Muscle of arm (tissue), 12 donors: ENCODE measurements around the gene NBEAL2. TPM values are rescaled to one million over a fixed set of nuclear protein-coding genes. Genes with fewer than 3 reads are reported as not detected.
A peak's percentile ranks its signal among the peaks of the same experiment; 100 is the strongest.
"Not testable (repeated sequence)": the region's sequence is repeated elsewhere in the genome, so short reads cannot be mapped to it uniquely, and the experiment has no call there.

ENCODE experiments used
- DNase-seq: peaks from one replicate; pipeline ENCODE4 v3.0.0-alpha.2; 2013
- polyA plus RNA-seq, 12 donors: library from polyadenylated mRNA; unstranded; fragments of 120-200 nt; gene quantifications; one replicate each; pipeline ENCODE4 v1.2.1, GENCODE V29; 2013; ENCODE audit not compliant: insufficient read length in 12 of 12

NBEAL2 gene
- polyA plus RNA-seq, 12 donors, result 8.7 to 57.5 (median 12.1) TPM; not detected in 1

DNA sequence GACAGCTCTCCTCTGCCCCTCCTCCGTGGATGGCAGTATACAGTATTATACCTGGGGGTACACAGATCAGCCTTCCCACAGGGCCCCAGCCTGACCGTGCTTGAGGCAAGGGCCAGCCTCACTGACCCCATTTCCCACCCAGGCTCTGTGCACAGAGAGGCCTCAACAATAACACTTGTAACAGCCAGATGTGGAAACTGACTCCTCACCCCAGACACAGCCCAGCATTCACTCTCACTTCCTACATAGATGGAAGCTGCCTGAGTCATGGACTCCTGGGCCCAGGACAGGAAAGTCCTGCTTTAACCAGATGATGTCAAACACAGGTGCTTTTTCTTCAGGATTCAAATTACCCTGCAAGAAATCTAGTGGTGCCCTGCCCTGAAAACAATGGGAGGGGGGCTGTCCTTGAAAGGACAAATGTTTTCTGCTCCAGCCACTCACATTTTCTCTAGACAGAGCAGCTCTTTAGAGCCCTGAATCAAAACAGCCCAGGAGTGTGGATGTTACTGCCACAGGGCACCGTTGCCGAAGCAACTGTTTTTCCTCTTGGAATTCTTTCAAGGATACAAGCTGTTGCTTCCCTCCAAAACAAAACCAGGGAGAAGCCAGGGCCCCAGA, 19.3 kb upstream of the NBEAL2 start:
- DNase-seq, result no peak

DNA sequence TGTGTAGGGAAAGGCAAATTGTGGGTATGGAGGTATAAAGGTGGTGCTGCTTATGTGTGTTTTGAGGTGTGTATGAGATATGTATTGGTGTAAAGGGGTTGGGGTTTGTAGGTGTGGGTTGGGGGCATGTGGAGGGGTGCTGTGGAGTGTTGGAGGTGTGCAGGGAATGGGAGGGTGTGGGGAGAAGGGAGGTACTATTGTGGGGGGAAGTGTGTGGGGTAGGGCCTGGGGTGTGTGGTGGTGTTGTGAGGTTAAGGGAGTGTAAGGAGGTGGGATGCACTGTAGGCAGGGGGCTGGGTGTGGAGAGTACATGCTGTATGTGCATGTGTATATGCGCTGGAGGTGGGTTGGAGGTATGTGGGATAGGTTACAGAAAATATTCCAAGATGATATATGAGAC, 18.6 kb upstream of the NBEAL2 start:
- DNase-seq, result no peak

DNA sequence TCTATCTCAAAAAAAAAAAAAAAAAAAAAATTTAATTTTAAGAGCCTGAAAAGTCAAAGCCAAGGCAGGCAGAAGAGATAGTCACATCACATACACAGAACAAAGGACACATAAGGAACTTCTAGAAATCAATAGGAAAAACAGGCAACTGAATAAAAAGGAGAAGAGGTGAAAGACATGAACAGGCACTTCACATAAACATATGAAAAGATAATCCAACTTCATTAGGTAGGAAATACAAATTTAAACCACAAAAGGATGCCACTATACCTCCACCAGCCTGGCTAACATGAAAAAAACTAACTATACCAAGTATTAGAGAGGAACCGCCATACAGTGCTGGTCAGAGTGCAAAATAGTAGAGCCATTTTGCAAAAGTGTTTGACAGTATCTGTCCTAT, 17.0 kb upstream of the NBEAL2 start:
- no peak for DNase-seq

DNA sequence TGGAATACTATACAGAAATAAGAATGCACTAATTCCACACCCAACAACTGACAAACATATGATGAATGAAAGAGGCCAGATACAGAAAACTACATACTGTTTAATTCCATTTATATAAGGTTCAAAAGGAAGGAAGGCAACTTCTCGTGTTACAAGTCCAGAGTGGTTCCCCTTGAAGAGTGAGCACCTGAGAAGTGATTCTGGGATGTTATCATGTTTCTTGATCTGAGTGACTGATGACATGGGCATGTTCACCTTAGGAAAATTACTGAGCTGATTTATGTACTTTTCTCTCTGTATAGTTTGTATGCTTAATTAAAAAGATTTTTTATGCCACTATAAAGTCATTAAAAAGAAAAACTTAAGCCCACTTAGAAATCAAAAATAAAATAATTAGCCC, 16.5 kb upstream of the NBEAL2 start:
- DNase-seq, result no peak

DNA sequence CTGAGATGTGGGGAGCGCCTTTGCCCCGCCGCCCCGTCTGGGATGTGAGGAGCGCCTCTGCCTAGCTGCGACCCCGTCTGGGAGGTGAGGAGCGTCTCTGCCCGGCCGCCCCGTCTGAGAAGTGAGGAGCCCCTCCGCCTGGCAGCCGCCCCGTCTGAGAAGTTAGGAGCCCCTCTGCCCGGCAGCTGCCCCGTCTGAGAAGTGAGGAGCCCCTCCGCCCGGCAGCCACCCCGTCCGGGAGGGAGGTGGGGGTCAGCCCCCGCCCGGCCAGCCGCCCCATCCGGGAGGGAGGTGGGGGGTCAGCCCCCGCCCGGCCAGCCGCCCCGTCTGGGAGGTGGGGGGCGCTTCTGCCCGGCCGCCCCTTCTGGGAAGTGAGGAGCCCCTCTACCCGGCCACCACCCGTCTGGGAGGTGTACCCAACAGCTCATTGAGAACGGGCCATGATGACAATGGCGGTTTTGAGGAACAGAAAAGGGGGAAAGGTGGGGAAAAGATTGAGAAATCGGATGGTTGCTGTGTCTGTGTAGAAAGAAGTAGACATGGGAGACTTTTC, 15.4 kb upstream of the NBEAL2 start:
- not testable (repeated sequence) for DNase-seq

DNA sequence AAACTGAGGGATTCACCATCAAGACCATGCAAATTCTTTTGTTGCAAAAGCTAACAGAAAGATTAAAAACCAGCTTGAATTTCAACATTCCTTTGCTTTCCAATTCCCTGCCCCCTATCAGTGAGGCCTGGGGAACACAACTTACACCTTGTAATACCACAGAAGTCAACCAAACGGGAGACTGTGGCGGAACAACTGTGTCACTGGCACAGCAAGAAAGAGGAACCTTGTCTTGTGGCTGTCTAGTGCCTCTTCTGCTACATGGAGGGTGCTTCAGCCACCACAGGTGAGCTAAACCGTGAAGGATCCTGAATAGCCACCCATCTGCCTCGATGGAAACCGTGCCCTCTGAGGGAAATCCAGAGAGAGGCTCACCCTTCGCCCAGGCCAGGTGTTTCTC, 14.3 kb upstream of the NBEAL2 start:
- no peak for DNase-seq

DNA sequence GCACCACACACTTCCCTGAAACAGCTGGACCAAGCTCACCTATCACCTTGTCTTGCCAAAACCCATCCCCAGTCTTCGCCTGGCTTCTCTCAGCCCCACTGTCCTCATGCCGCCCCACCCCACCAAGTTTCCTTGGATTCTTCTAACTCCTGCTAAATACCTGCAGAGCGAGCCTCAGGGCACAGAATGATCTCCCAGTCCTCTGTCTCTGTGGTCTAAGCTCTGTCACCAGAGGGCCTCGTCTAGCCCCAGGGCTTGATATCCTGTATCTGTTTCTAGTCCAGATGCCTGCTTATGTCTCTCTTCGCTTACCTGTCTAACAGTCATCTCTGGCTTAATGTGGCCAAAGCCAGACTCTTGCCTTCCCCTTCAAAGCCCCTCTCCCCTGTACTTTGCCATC, 12.7 kb upstream of the NBEAL2 start:
- DNase-seq, result no peak

DNA sequence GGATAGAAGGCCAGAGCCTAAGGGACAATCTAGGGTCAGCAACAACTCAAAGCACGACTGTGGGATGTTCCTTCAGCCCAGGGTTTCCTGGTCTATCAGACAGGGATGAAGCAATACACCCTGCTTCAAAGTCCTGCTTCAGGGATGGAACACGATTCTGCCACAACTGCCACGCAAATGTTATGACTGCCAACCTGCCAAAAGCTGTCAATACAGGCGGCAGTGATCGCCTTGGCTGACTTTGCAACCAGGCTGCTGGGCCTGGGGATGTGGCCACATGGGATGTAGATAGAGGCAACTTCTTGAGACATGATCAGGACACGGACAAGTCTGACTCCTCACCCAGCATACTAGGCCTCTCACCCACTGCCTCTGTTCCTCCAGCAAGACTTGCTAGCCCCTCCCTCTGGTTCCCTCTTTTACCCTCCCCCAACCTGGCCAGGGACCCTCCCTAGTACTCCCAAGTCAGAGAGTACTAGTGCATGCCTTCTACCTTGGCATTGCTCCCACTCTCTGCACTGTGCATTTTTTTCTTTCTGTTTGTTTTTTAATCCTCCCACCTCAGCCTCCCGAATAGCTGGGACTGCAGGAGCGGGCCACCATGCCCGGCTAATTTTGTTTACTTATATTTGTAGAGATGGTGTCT, 10.6 kb upstream of the NBEAL2 start:
- no peak for DNase-seq

DNA sequence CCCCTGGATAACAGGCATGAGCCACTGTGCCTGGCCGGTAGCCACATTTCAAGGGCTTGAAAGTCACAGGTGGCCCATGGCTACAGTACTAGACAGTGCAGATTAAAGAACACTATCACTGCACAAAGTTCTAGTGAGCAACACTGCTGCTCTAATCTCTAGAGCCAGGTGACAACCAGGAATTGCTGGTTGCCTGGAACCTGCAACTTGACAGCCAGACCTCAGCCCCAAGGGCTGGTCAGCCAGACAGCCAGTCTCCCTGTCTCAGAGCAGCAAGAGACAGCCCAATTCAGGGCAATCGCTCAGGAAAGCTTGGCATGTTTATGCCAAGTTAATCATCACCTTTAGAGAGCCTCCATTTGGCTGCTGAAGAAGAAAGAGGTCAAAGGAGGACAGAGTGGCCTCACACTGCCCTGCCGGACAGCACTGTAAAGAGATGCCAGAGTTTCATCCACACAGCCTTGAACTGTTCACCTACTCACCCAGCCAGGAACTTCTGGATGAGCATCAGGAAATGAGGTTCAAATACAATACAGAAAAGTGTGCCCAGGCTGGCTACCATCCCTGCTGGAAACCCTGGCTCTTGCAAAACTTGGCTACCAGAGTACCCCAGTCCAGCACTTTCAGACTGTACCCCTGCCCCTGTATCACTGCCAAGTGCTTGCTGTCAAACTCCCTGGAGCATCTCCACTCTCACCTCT, 8.9 kb upstream of the NBEAL2 start:
- DNase-seq, result no peak

DNA sequence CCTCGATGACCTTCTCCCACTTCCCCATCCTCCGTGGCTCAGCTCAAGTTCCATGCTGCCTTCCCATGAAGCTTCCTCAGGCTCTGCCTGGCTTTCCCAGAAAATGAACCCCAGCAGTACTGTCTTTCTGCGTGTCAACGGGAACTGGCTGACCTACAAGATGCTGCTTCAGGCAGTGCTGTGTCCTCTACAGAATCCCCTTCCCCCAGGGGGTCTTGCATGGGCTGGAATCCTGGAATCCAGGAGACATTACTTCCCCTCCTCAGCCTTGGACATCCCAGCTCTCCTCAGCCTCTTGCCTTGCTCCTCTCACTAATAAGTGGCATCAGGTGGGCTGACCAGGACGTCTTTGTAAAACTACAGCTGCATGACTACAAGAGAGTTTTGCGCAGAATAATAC, 8.3 kb upstream of the NBEAL2 start:
- DNase-seq, result no peak

DNA sequence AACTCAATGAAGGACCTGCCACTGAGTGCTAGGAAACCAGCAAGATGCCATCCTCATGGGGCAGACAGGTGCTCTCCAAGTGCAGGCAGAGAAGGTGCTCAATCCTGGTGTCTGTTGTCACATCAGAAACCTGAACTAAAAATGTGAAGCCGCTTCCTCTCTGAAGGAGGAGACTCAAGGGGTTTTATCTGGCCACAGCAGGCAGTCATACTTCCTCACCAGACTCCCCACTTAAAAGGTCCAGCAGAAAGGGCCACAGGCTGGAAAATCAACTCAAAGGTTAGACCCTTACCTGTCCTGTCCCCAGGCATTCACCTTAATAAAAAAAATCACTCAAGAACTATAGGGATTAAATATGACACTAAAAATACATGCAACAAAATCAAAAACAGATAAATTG, 7.7 kb upstream of the NBEAL2 start:
- DNase-seq, result no peak

DNA sequence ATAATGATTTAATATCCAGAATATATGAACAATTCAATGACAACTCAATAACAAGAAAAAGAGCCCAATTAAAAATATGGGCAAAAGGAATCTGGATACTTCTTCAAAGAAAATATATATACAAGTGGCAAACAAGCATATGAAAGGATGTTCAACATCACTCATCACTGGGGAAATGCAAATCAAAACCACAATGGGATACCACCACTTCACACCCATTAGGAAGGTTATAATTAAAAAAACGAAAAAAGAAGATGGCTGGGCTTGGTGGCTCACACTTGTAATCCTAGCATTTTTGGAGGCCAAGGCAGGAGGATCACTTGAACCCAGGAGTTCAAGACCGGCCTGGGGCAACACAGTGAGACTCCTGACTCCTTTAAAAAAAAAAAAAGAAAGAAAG, 7.1 kb upstream of the NBEAL2 start:
- no peak for DNase-seq

DNA sequence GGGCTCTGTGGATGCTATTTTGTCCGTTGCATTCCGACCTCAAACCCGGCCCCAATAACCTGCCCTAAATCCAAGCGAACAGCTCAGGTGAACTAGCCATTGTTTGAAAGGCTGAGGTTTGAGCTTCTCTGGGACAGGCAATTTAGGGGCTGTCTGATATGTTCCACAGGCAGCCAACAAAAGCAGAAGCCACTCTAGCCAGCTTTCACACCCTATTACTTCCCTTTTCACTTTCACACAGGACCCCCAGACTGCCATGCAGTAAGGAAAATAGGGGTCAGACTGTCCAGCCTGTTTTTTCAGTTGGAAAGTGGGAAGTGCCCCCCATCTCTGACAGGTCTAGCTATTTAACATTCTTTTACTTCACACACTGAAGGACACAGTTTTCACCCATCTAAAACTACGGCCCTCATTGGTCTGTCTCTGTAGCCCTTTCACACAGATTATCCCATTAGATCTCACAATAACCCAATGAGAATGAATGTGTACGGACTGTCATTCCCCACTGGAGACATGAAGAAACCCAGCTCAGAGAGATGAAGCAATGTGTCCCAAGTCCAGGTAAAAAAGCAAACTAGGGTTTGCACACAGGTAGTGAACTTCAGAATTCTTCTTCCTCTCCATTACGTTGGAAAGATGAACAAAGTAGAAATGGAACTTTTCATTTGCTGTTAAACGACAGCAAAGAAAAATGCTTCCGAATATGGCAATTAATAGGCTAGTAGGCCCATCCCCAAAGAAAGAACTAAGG, 4.9 kb upstream of the NBEAL2 start:
- DNase-seq, result no peak

DNA sequence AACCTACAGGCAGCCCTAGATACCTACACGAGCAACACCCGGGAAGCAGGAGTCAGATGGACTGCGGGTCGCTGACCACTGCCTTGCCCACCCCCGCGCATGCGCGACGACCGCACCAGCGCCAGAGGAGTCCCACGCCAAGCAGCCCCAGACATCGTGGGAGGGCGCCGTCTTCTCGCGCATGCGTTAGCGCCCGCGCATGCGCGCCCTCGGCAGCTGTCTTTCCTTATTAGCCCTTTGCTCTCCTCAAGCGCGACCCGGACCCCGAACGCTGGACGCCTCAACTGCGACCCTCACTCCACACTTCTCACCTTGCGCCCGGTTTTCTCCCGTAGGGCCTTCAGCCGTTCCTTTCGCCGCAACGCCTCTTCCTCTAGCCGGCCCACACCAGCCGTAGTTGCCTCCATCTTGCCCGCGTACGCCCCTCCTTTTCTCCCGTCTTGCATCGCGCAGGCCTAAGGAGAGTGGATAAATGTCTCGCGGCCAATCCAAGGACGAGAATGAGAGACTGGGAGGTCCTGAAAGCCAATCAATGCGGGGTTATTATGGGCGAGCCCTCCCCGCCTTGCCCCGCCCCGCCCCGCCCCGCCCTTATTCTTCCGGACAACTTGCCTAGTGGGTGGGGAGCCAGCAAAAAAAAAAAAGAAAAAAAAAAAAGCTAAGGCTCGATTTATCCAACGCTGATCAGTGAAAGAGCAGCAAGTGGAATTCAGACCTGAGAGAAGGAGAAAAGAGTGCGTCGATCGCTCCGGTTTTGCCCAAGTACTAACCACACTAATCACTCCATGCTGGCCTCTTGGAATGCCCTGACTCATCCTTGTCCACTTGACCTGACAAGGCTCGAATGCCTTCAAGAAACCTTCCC, 2.9 kb upstream of the NBEAL2 start, which contains the start of gene CCDC12:
Gene CCDC12, minus strand, starts transcription at position 420 of the 865 bp plus-strand sequence. Its CDS starts 13 bp downstream, at position 407.
- DNase-seq, result peak; percentile 98

DNA sequence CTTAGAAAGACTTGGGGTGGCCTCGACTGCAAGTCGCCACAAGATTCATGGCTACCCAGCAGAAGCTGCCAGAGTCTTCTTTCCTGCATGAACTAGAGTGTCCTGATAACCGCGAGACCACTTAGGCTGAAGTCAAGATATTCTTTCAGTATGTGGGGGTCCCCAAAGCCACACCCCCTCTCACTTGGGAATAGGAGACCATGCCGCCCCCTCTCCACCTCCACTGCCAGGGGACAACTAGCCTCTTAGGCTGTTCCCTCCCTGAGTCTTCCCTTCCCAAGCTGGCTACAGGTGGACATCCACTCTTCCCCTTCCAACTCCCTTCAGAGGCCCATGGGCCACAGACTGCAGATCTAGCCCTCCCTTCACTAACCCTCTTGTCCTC, 1.7 kb upstream of the NBEAL2 start:
- no peak for DNase-seq

DNA sequence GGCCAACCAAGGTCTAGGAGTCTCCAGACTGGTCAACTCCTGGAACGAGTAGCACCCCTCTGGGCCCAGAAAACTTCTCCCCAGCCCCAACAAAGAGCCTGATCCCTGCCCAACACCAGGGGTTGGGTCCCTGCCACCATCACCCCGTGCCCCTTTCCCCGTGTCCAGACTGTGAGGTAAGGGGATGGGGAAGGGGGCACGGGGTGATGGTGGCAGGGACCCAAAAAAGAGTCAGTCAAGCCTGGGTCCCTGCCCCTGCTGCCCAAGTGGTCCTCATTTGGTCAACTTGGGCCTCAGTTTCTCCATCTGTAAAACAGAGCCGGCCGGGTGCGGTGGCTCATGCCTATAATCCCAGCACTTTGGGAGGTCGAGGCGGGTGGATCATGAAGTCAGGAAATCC, 1.1 kb upstream of the NBEAL2 start:
- DNase-seq, result no peak

DNA sequence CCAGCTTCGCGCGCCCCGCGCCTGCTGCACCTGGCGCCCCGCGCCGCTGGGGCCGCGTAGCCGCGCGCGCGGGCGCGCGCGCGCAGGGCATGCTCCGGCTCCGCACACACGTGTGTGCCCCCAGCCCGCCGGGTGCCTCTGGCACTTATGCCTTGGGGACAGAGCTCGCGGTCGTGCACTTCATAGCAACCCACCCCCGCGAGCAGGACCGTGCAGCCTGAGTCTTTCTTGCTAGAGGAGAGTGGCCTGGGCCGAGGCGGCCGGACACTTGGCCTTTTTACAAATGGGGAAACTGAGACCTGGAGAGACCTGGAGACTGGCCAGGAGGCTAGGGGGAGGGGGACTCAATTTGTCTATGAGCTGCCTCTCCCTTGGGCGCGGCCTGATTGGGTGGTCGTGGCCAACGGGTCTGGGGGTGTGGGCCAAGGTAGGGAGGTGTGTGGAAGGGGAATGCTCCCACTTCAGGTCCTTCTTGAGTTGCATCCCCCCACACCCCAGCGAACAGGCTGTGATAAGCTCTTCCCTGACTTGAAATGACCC, 562 bp downstream of the NBEAL2 start:
- no peak for DNase-seq

DNA sequence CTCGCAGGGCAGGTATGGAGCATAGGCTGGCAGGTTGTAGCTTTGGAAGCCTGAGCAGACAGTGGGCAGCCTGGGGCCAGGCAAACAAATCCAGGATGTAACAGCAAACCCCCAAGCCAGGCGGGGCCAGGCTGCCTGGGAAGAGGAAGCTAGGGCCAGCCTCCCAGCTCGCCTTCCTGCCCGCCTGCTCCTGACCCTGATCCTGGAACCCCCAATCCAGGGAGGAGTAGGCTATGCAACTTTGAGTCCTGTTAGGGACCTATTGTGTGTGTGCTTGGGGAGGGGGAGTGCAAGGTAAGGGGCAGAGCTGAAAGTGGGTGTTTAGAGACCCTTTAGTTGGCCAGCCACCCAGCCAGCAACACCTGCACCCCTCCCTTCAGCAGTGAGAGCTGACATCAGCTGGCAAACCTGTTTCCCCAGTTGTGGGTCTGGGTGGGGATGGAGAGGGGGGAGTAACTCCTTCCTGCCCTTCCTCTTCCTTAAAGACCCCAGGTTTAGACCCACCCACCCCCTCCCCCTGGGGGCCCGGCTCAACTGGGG, 2.5 kb downstream of the NBEAL2 start:
- DNase-seq, result no peak

DNA sequence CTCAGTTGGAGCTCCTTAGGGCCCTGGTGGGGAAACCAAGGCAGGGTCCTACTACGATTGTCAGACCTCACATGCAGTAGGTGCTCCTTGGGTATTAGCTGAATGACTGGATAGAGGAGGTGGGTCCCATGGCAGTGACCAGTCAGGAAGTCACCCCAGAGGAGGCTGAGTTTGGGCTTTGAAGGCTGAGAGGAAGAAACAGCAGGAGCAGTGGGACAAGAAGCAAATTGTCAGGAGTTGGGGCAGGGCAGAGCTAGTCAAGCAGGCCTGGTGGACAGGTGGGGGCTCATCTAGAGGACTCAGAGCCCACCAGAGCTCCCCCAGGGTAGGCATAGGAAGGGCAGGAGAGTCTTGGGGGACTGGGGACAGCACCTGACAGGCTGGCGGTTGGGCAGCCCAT, 3.1 kb downstream of the NBEAL2 start:
- DNase-seq, result no peak

DNA sequence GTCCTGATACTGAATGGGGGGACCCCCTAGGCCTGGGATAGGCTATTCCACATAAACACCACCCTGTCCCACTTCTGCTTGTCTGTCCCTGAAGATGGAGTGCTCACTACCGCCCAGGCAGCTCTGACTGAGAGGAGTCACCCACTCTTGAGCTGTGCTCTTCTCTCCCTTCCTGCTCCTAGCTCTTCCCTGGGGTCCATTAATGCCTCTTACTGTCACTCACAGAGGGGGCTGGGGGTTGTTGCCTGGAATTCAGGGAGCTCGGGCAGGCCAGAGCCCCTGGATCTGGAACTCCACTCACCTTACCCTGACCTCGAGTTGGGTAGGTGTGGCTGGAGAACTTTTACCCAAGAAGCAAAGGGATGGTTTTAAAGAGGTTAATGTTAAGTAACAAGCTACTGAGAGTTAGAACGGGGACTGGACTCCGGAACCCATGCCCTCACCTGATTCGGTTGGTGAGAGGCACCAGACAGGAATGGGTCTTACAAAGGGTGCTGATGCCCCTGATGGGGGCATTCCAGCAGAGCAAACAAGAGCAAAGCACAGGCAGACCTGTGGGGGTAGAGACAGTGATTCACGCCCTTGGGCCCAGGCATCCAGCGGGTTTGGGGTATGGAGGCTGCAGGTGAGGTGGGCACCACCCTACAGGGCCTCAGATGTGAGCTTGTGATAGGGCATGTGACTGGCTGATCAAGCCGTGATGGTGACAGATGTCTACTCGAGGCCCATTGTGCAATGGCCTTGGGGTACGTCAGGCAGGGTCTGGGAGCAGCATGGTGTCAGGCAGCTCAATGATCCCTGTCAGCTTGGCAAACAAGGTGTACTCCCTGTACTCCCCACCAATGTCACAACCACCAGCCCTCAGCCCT, 5.4 kb downstream of the NBEAL2 start:
- no peak for DNase-seq
